GM23338 (cell line): ENCODE results near the gene PGA3.

Experiments
- CREB1 ChIP-seq: fragments of 250-450 bp; sonication (Bioruptor Pico); IDR thresholded peaks from 2 replicates; pipeline ENCODE4 v1.5.0; 2020; ENCODE audit warnings: low read depth, mild to moderate bottlenecking, moderate library complexity
- CTCF ChIP-seq, 2 experiments: fragments of 200-600 bp in 1 of 2; sonication (generic) in 1 of 2; conservative IDR thresholded peaks; 2 replicates each; pipeline versions ENCODE4 v1.5.1 to v1.6.1; 2016 to 2017; ENCODE audit warnings: antibody characterized with exemption in 2 of 2, low read depth in 2 of 2, mild to moderate bottlenecking in 2 of 2, moderate library complexity in 1 of 2
- ETS1 ChIP-seq: IDR thresholded peaks from 2 replicates; pipeline ENCODE4 v1.6.1; 2016; ENCODE audit warnings: antibody characterized with exemption
- EZH2 ChIP-seq: fragments of 200-600 bp; sonication (generic); IDR thresholded peaks from one replicate; pipeline ENCODE4 v1.8.0; 2017; ENCODE audit warnings: antibody characterized with exemption, mild to moderate bottlenecking, low read depth; ENCODE audit not compliant: unreplicated experiment
- EZH2phosphoT487 ChIP-seq: fragments of 200-600 bp; sonication (generic); IDR thresholded peaks from one replicate; pipeline ENCODE4 v1.8.1; 2018; ENCODE audit warnings: antibody characterized with exemption; ENCODE audit not compliant: unreplicated experiment
- JUNB ChIP-seq: IDR thresholded peaks from one replicate; pipeline ENCODE4 v1.6.1; 2016; ENCODE audit warnings: antibody characterized with exemption; ENCODE audit not compliant: unreplicated experiment
- POLR2AphosphoS5 ChIP-seq: IDR thresholded peaks from 2 replicates; pipeline ENCODE4 v1.6.1; 2016; ENCODE audit warnings: antibody characterized with exemption, low read depth
- REST ChIP-seq: IDR thresholded peaks from one replicate; pipeline ENCODE4 v1.6.1; 2018; ENCODE audit warnings: antibody characterized with exemption; ENCODE audit not compliant: unreplicated experiment
- ZNF331 ChIP-seq: fragments of 250-450 bp; sonication (Bioruptor Pico); IDR thresholded peaks from 2 replicates; pipeline ENCODE4 v1.5.0; 2020; ENCODE audit warnings: low read depth, mild to moderate bottlenecking, moderate library complexity
- ZNF462 ChIP-seq: fragments of 250-450 bp; sonication (Bioruptor Pico); IDR thresholded peaks from 2 replicates; pipeline ENCODE4 v1.5.0; 2020; ENCODE audit warnings: mild to moderate bottlenecking, moderate library complexity

- TF ChIP-seq CTCF (conservative IDR thresholded peaks at IDR 0.05; ENCODE audit: low read depth in 2 of 2) (no peak), EZH2phosphoT487 (no peak), JUNB (no peak), ZNF331 (CRISPR knock-in tag) (no peak), POLR2AphosphoS5 (no peak), EZH2 (no peak), REST (no peak), CREB1 (CRISPR knock-in tag) (no peak), ETS1 (no peak), ZNF462 (no peak)
These were observed 31.4 kb upstream of the PGA3 start for GRCh38 chr11:61171907-61172306.
